SU-DHL-6 (cell line): ENCODE results near the gene GDF7.

Source experiments
- EZH2phosphoT487 ChIP-seq: fragments of 200-600 bp; sonication (generic), shearing (Covaris generic); conservative IDR thresholded peaks from 2 replicates; pipeline ENCODE4 v1.6.1; 2018; ENCODE audit warnings: mild to moderate bottlenecking, antibody characterized with exemption, low read length, moderate library complexity, mixed read lengths
- TF ChIP-seq, protein P1 (sequence below): fragments of 200-600 bp; sonication (generic); IDR thresholded peaks from one replicate; pipeline ENCODE4 v1.5.1; 2017; ENCODE audit warnings: antibody characterized with exemption, mild to moderate bottlenecking, low read length, moderate library complexity; ENCODE audit not compliant: insufficient read depth, poor library complexity, severe bottlenecking

DNA sequence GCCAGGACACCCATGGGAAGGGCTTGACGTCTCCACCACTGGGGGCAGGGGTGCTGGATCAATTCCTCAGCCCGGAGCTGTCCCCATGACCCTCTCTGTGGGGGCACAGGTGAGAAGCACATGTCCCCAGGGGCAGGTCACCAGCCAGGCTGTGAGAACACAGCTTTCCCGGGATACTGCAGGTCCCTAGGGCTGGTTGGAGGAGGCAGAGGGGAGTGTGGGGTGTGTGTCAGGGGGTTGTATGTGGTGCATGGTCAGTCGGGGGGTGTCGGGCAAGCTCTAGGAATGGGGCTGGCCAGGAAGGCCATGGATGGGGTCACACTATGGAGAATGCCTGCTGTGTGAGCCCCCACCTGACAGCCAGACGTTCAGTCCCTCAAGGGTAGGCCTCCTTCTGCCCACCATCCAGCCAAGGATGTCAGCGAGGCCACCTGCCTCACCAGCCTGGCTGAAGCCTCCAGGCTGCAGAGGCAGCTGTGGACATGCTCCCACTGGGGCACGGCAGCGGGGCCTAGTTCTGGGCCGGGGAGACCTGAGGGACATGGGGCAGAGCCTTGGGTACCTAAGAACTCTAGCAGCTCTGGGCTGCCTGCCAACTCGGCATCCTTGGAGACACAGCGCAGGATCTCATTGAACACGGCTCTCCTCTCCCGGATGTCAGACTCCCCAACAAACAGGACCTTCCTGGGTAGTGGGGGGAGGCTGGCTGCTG is 26.4 kb upstream of the GDF7 start:
- TF ChIP-seq, protein P1, sequence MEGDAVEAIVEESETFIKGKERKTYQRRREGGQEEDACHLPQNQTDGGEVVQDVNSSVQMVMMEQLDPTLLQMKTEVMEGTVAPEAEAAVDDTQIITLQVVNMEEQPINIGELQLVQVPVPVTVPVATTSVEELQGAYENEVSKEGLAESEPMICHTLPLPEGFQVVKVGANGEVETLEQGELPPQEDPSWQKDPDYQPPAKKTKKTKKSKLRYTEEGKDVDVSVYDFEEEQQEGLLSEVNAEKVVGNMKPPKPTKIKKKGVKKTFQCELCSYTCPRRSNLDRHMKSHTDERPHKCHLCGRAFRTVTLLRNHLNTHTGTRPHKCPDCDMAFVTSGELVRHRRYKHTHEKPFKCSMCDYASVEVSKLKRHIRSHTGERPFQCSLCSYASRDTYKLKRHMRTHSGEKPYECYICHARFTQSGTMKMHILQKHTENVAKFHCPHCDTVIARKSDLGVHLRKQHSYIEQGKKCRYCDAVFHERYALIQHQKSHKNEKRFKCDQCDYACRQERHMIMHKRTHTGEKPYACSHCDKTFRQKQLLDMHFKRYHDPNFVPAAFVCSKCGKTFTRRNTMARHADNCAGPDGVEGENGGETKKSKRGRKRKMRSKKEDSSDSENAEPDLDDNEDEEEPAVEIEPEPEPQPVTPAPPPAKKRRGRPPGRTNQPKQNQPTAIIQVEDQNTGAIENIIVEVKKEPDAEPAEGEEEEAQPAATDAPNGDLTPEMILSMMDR = no peak
- TF ChIP-seq EZH2phosphoT487 = no peak
